ENCODE results near the gene CARD16.
"Not testable (repeated sequence)": the region's sequence is repeated elsewhere in the genome, so short reads cannot be mapped to it uniquely, and the experiment has no call there.

Gene CARD16

DNA sequence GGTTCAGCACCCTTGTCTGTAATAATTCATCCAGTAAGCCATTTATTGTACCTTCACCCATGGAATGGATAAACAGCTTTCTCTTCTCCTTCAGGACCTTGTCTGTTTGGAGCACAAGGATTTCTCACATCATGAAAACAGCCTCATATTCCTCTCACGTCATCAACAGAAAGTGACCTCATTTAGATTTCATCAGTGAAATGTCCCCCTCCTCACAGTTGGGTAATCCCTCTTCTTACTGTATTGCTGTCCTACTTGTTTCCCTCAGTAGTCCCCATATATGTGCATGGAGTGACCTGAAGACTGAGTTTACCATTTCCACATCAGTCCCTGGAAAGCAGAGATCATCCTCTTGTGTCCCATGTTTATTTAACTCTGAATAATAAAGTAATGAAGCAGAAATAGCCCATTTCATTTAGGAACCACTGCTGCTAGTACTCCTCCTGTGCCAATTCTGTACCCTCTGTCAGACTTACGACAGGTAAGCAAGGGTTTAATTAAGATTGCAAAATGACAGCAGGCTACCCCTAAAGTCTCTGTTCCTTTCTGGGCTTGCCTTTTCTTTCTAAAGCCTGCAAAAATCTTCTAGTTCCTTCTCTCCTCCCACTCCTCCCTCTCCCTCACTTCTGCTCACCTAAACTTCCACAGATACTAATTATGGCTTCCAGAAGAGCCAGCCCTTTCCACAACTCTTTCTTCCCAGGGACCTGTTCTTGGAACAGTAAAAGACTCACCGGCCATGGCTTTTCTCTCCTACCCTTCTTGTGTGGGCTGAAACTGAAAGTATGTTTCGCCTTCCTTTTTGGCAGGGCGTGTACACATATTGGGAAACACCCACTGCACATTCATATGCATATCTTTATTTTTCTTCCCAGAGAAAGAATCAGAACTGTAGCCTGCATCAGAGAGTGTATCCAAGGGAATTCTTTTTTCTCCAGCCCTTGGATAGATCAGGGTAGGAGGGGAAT, at the start of gene CARD16:
Gene CARD16, minus strand, starts transcription at position 779 of the 968 bp plus-strand sequence. Its CDS starts 38 bp downstream, at position 741.
- DNase-seq = peak; percentile 21

DNA sequence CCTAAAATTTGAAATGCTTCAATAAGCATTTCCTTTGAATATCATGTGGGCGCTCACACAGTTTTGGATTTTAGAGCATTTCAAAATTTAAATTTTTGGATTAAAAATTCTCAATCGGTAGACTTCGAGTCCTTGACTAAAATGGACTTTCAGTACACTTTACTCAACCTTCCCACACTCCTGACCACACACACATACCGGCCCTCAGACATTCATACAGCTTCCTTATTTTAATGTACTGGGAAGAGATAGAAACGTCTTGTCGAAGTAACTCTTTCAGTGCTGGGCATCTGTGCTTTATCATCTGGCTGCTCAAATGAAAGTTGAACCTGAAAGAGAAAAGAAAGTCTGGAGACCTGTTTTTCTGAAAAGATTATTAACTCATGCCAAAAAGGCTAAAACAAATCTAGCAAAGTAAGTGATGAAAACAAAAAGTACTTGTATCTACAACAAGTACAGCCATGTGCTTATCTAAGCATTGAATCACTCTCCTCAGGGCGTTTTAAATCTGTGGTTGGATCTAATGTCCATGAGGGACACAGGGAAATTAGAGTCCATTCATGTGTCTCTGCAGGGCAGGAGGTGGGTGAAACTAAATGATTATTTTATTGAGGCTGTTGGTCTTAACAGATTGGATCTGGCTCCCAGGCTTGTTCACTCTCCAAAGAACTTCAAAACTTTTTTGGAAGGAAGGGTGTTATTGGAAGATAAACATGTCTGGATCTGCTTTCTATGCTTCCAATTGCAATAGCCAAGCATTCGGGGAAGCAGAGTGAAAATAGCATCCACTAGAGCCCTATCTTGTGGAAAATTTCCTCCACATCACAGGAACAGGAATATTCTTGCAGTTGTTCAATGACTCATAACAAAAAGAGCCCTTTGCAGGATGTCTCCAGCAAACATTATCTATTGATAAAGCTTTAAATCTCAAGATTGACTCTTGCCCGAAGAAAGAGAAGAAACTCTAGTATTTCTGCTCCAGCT, 47.4 kb upstream of the CARD16 start:
- no peak for DNase-seq

DNA sequence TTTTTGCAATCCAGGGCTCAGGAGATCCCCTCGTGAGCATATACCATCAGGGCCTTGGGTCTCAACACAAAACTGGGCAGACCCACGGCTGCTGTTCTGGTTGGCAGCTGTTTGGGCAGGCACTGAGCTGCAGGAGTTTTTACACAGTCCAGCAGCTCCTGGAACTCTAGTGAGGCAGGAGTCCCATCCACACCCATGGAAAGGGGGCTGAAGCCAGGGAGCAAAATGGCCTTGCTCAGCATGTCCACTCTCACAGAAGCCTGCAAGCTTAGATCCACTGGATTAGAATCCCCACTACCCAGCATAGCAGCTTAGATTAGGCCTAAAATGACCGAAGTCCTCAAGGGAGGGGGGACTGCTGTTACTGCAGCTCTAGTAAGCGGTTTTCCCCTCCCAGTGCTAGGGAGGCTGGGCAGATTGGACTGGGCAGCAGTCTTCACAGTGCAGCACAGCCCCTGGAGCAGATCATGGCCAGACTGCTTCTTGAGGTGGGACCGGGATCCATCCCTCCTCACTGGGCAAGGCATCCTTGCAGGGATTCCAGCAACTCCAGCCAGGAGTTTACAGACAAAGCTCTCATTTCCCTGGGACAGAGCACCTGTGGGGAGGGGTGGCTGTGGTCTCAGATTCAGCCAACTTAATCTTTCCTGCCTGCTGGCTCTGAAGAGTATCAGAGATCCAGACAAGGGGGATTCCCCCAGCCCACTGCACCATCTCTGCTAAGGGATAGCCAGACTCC, 36.4 kb upstream of the CARD16 start:
- no peak for DNase-seq

DNA sequence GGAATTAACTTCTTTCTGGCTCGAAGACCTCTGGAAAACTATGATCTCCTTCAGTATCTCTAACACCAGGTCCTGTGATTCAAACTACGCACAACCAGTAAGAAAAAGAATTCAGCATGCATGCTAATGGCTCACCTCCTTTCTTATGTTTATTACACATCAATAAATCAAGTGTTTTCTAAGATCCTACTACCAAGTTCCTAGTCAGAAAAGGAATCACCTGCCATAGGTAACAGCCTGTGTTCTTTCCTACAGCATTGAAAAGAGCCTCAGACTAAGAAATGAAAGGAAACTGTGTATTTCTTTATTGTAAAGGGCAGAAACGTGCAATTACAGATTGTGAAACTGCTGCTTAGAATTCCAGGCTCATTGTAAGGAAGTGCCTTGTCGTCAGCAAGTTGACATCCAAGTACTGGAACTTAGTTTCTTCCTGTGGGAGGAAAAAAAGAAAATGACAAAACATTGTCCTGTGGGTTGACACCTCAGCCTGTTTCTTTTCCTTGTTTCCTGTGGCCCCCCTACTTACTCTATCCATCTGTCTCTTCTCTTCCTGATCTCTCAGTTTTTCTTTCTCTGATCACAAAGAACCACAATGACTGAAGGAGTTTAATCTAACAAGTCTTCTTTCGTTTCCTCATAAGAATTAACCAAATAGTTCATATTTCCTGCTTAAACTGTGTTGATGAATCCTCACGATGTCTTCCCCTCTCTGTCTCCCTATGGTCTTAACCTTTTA, 35.2 kb upstream of the CARD16 start:
- DNase-seq = not testable (repeated sequence)

DNA sequence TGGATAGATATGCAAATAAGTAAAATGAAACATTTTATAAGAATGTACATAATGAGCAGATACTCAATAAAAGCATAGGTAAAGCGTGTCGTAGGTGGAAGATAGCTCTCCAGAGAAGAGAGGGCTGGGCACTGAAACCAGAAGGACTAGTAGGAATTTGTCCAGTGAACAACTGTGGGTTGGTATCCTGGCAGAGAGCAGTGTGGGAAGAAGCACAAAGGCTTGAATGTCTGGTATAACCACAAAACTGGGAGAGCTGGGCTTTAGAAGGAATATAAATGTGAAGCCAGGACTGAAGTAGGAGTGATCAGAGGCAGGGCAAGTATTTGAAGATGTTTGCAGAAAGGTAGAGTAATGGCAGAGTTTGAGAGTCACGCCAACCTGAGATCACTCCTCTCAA, 33.1 kb upstream of the CARD16 start:
- DNase-seq = no peak

DNA sequence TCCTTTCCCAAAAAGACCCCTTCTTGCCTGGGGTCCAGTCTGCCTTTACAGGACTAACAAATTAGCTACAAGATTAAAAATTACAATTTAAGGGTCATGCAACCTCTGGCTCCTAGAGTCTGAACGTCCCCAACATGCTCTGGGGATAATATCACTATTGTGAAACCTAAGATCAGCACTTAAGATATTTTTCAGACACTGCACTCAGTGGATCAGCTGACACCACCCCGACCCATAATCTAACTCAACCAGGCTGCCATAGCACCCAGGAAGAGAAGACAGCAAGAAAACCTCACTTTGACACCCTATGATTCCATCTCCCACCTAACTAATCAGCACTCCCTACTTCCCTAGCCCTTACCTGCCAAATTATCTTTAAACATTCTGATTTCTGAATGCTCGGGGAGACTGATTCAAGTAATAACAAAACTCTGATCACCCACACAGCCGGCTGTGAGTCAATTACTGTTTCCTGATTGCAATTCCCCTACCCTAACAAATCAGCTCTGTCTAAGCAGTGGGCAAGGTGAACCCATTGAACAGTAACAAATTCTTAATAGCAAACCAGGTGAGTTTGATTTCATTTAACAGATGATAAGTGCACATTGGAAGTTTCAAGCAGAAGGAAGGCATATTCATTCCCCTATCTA, 32.1 kb upstream of the CARD16 start:
- DNase-seq = not testable (repeated sequence)

DNA sequence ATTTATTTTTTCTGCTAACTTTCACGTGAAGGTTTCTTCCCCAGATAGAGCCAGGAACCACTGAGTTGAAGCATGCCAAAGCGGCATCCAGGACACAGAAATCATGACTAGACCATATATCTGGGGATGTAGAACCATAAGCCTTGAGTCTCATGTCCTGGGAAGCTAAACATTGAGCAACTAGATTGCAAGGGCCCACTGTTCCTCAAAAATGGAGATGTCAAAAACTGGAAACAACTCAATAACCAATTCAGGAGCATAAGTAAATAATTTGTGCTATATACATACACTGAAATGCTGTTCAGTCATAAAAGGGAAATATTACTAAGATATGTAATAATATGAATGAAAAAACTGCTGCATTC, 29.0 kb upstream of the CARD16 start:
- DNase-seq = no peak

DNA sequence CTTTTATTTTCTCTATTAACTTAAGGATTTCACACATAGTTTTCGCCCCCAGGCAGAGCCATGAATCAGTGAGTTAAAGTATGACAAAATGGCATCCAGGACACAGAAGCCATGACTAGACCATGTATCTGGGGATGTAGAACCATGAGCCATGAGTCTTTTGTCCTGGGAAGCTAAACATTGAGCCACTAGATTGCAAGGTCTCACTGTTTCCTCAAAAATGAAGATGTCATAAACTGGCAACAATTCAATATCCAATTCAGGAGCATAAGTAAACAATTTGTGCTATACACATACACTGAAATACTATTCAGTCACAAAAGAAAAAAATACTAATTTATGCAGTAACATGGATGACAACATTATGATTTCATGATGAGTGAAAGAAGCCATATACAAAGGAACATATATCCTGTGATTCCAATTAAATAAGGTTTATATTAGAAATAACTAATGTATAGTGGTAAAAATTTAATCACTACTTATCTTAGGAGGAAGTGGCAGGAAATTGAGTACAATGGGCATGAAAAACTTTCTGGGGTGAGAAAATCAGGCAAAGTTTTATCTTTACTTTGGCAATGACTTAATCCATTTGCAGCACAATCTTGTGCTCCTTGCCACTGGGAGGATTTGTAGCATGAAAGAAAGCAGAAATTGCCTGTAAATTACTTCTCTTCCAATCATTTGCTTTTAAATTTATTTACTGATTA, 28.5 kb upstream of the CARD16 start:
- no peak for DNase-seq

DNA sequence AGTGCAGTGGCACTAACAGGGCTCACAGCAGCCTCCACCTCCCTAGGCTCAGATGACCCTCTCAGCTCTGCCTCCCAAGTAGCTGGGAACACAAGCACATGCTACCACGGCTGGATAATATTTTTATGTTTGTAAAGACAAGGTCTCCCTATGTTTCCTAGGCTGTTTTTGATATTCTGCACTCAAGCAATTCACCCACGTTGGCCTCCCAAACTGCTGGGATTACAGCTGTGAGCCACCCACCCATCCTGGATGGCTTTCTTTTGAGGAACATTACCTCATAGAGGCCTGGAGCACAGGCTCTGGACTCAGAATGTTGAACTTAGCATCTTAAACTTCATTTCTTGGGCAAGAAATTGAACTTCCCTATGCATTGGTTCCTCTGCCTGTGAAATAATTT, 26.9 kb upstream of the CARD16 start:
- not testable (repeated sequence) for DNase-seq

DNA sequence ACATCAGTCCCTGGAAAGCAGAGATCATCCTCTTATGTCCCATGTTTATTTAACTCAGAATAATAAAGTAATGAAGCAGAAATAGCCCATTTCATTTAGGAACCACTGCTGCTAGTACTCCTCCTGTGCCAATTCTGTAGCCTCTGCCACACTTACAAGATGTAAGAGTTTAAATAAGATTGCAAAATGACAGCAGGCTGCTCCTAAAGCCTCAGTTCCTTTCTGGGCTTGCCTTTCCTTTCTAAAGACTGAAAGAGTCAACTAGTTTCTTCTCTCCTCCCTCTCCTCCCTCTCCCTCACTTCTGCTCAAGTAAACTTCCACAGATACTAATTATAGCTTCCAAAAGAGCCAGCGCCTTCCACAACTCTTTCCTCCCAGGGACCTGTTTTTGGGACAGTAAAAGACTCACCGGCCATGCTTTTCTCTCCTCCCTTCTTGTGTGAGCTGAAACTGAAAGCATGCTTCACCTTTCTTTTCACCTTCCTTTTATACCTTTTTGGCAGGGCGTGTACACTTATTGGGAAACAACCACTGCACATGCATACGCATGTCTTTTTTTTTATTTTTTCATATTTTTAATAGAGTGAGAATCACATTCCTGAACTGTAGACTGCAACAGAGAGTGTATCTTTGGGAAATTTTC, 26.1 kb upstream of the CARD16 start:
- no peak for DNase-seq

DNA sequence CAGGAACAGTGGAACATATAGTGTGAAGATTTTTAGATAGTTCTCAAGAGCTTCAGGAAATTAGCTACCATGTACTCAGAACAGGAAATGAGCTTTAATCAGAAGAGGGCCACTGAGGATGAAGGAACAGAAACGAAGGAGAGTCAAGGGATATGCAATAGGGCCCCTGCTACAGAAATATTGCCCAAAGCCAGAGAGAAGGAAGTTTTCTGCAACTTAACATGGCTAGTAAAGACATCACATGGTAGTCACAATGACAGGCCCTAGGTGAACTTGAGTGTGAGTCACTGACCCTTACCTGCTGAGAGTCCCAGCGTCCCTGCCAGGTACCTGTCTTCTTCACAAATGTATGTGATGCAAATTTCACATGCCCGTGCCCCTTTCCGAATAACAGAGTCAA, 25.2 kb upstream of the CARD16 start:
- DNase-seq = no peak

DNA sequence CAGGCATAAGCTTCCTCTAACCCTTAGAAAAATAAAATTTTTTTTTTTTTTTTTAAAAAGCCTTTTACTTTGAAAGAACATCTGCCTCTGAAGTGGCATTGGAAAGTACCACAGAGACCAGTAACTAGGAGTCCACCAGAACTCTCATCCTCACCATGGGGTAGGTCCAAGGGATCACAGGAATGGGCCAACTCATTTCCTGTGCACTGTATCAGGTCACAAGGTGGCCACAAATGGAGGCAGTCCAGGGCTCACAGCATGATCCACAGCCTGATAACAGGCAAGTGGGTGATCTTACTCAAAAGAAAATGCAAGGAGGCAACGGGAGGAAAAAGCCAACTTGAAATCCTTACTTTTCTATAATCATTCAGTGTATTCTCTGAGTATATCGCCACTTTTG, 24.6 kb upstream of the CARD16 start:
- DNase-seq = not testable (repeated sequence)

DNA sequence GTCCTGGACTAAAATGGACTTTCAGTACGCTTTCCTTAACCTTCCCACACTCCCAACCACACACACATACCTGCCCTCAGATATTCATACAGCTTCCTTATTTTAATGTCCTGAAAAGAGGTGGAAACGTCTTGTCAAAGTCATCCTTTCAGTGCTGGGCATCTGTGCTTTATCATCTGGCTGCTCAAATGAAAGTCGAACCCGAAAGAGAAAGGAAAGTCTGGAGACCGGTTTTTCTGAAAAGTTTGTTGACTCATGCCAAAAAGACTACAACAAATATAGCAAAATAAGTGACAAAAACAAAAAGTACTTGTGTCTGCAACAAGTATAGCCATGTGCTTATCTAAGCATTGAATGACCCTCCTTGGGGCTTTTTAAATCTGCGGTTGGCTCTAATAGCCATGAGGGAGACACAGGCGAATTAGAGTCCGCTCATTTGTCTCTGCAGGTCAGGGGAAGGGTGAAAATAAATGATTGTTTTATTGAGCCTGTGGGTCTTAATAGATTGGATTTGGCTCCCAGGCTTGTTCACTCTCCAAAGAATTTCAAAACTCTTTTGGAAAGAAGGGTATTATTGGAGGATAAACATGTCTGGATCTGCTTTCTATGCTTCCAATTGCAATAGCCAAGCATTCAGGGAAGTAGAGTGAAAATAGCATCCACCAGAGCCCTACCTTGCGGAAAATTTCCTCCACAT, 18.3 kb upstream of the CARD16 start:
- DNase-seq = not testable (repeated sequence)

DNA sequence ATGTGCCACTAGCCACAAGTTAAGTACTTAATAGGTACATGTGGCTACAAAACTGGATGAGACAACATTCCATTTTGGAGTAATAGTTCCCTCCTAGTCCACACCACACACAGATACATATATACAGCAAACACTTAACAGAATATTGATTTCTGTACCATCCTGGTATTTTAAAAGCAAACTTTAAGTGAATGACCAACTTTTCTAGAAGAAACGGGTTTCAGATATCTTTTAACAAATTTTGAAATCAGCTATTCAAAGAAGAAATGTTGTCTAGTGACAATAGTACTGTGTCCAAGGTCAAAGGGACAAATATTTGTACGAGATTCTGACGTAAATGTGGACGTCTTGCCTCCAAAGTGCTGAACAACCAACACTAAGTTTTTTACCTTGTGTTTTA, 12.3 kb upstream of the CARD16 start:
- DNase-seq = no peak

DNA sequence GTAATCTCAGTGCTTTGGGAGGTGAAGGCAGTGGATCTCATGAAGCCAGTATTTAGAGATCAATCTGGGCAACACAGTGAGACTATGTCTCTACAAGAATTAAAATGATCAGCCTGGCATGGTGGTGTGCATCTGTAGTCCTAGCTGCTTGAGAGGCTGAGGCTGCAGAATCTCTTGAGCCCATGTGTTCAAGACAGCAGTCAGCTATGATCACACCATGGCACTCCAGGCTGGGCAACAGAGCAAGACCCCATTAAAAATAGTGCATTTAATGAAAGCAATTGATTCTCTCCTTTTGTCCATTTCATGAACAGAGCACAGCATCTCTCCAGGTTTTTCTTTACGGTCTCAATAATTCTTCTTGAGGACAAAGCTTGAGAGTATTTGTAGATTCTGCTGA, 11.3 kb upstream of the CARD16 start:
- no peak for DNase-seq

DNA sequence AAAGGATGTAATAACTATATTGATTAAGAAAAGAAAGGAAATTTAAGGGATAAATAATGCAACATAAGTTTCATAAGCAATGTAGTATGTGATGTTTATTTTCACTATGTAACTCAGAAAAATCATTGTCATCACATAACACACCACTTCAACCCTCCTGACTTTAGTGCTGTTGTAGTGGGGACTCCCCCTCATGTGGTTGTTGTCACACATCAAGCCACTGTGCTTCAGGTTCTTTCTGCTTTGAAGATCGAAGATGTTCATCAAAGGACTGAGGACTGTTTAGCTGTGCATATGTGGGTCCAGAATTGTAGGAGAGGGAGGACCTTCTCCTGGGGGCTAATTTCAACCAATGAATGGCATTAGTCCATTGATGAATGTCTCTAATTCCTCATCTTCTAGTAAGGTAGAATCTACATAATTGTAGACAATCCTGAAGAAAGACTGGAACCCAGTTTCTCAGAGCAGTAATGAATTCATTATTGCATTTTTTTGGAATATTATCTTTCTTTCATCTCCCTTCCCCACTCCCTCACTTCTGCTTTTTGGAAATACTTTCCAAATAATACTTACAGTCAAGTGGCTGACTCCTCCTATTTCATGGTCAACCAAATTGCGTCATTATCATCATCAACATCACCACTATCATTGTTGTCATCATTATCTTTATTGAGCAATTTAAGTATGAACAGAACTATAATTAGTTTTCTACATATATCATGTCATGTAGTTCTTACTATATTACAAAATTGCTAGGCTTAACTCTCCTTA, 9.8 kb upstream of the CARD16 start:
- DNase-seq = no peak

DNA sequence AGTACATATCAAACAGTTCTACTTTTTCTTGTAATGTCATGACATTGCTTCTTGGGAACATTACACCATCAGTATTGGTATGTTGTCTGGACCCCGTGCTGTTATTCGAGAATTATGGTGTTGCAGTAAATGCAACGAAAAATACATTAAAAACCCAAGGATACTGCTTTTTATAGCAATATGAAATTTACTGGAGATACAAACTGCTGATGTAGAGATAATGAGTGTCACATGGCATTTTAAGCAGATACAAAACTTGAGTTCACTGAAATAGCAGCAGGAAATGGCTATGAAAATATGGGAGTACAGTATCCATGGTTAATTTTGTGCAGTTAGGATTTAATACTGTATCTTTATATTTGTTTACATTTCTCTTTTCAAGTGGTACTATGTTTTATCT, 7.4 kb upstream of the CARD16 start:
- DNase-seq = no peak

DNA sequence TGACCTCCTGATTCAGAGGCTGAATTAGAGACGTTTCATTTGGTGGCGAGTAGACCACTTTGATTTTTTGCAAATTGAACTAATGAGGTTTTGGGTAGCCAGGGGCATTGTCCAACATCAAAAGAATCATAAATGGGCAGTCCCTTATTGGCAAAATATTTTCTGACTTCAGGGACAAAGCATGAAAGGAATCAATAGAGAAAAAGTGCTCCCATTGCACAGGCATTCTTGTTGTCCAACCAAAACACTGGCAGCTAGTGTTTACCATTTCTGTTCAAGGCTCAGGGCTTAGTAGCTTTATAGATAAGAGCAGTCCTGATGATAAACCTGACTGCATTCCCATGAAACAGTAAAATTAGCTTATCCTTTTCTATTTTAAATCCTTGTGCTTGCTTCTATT, 6.4 kb upstream of the CARD16 start:
- no peak for DNase-seq

DNA sequence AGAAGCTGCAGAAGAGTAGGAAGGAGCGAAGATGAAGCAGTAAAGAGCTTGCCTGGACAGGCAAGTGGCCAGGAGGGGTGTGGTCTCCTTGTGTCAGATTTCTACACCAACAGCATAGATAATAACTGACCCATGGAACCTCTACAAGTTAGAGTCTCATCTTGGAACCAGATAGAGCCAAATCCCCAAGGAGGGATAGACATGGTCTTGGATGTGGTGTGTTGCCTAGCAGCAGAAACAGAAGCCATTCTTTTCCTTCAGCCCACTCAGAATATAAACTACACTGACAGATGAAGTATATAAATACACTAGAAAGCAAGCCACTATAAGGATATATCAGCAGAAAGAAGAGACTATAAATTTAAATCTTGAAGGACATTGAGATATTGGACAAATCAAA, 4.3 kb upstream of the CARD16 start:
- DNase-seq = no peak

Measured in GDM1 (cell line).